Uterus (tissue), 4 donors: ENCODE results near the gene SYTL3. TPM values are rescaled to one million over a fixed set of nuclear protein-coding genes. Genes with fewer than 3 reads are reported as not detected.

Experiments
- DNase-seq, 2 donors: peaks; one replicate each; pipeline ENCODE4 v3.0.0-alpha.2; 2019 to 2020
- H3K27ac ChIP-seq, 2 donors: fragments of 200-600 bp; sonication (generic); 1 replicate in 1 of 2; 2 replicates in 1 of 2; pipeline ENCODE4 v1.5.1; 2016 to 2018
- H3K27me3 ChIP-seq, 2 donors: fragments of 200-600 bp; sonication (generic); one replicate each; pipeline ENCODE4 v1.5.1; 2018 to 2019; ENCODE audit warnings: control low read depth in 1 of 2
- H3K36me3 ChIP-seq, 2 donors: fragments of 200-600 bp; sonication (generic); one replicate each; pipeline ENCODE4 v1.5.1; 2019; ENCODE audit warnings: control low read depth in 1 of 2
- H3K4me1 ChIP-seq, 2 donors: fragments of 200-600 bp; sonication (generic); one replicate each; pipeline ENCODE4 v1.5.1; 2018 to 2019; ENCODE audit warnings: control low read depth in 1 of 2
- H3K4me3 ChIP-seq, 2 donors: fragments of 200-600 bp; sonication (generic); 1 replicate in 1 of 2; 2 replicates in 1 of 2; pipeline ENCODE4 v1.5.1; 2018 to 2019; ENCODE audit warnings: mild to moderate bottlenecking in 1 of 2
- H3K9me3 ChIP-seq, 2 donors: fragments of 200-600 bp; sonication (generic); one replicate each; pipeline ENCODE4 v1.5.1; 2019; ENCODE audit warnings: control low read depth in 1 of 2
- CTCF ChIP-seq, 4 experiments: fragments of 200-600 bp in 2 of 4; fragments of 450-650 bp in 2 of 4; sonication (generic) in 2 of 4; IDR thresholded peaks; one replicate each; pipeline ENCODE4 v1.5.1; 2016 to 2019; ENCODE audit warnings: antibody characterized with exemption in 4 of 4, mild to moderate bottlenecking in 2 of 4, moderate library complexity in 1 of 4
- POLR2A ChIP-seq, 2 donors: fragments of 450-650 bp; IDR thresholded peaks; one replicate each; pipeline ENCODE4 v1.6.1; 2016; ENCODE audit warnings: antibody characterized with exemption in 2 of 2, mild to moderate bottlenecking in 1 of 2, moderate library complexity in 1 of 2
- intact Hi-C: fragments of 100-400 bp; cut with DNase I; formaldehyde crosslinking; loops from one replicate; pipeline ENCODE4 v1.15.1; 2023; ENCODE audit warnings: low total_unique reads
- total RNA-seq, 4 donors: library from RNA; depleted of rRNA in 3 of 4; stranded (reverse); fragments of >200 nt in 3 of 4; gene quantifications; one replicate each; pipeline versions ENCODE4 v1.1.0 to v1.2.4, GENCODE V29; 2014 to 2023
- donor health status: DM: yes; HTN: yes; CAD: no.

The SYTL3 gene
- total RNA-seq, 4 donors from 2014 or later: 0.51 to 12.4 (median 3.3) TPM

- H3K9me3 ChIP-seq: no peaks in the 10 kb centered on the region
- H3K27me3 ChIP-seq: no peaks in the 10 kb centered on the region
- H3K4me3 ChIP-seq: no peak overlapping the region
- no peaks in the 10 kb centered on the region for H3K36me3 ChIP-seq
- H3K4me1 ChIP-seq: no peaks in the 10 kb centered on the region
- DNase-seq: no peak
- intact Hi-C loops: no loop called here
- TF ChIP-seq POLR2A (IDR thresholded peaks at IDR 0.05): no peak
- TF ChIP-seq CTCF (IDR thresholded peaks at IDR 0.05): no peak
- H3K27ac ChIP-seq: no peak overlapping the region
Observed at GRCh38 chr6:158769771-158770432, 120.0 kb downstream of the SYTL3 start.

GRCh38 chr6:158770533-158771330 is 120.9 kb downstream of the SYTL3 start:
- Histone ChIP-seq H3K9me3 (no peaks in the 10 kb centered on the region), H3K36me3 (no peaks in the 10 kb centered on the region), H3K27me3 (no peaks in the 10 kb centered on the region), H3K4me1 (no peaks in the 10 kb centered on the region), H3K4me3 (no peak overlapping the region), H3K27ac (no peak overlapping the region)
- TF ChIP-seq POLR2A (IDR thresholded peaks at IDR 0.05) (no peak), CTCF (IDR thresholded peaks at IDR 0.05) (no peak)
- DNase-seq: no peak
- intact Hi-C loops: no loop called here

- Histone ChIP-seq H3K4me1 (no peaks in the 10 kb centered on the region), H3K9me3 (no peaks in the 10 kb centered on the region), H3K4me3 (no peak overlapping the region), H3K27ac (no peak overlapping the region), H3K36me3 (no peaks in the 10 kb centered on the region), H3K27me3 (no peaks in the 10 kb centered on the region)
- DNase-seq: no peak
- intact Hi-C loops: no loop called here
- no peak for TF ChIP-seq CTCF (IDR thresholded peaks at IDR 0.05)
- TF ChIP-seq POLR2A (IDR thresholded peaks at IDR 0.05): no peak
Observed at GRCh38 chr6:158771399-158772152, 121.7 kb downstream of the SYTL3 start.

GRCh38 chr6:158772172-158772571 is 122.3 kb downstream of the SYTL3 start:
- Histone ChIP-seq H3K4me1 (no peaks in the 10 kb centered on the region), H3K36me3 (no peaks in the 10 kb centered on the region), H3K9me3 (no peaks in the 10 kb centered on the region), H3K27ac (no peak overlapping the region), H3K4me3 (no peak overlapping the region), H3K27me3 (no peaks in the 10 kb centered on the region)
- intact Hi-C loops: no loop called here
- TF ChIP-seq POLR2A (IDR thresholded peaks at IDR 0.05) (no peak), CTCF (IDR thresholded peaks at IDR 0.05) (no peak)
- no peak for DNase-seq
